Midbrain (tissue), 1 donor: ENCODE results near the gene TM4SF1.
"Not testable (repeated sequence)": the region's sequence is repeated elsewhere in the genome, so short reads cannot be mapped to it uniquely, and the experiment has no call there.

Experiments
- DNase-seq: peaks from one replicate; lab custom pipeline; 2025; lab: John Stamatoyannopoulos, UW

The TM4SF1 gene

DNA sequence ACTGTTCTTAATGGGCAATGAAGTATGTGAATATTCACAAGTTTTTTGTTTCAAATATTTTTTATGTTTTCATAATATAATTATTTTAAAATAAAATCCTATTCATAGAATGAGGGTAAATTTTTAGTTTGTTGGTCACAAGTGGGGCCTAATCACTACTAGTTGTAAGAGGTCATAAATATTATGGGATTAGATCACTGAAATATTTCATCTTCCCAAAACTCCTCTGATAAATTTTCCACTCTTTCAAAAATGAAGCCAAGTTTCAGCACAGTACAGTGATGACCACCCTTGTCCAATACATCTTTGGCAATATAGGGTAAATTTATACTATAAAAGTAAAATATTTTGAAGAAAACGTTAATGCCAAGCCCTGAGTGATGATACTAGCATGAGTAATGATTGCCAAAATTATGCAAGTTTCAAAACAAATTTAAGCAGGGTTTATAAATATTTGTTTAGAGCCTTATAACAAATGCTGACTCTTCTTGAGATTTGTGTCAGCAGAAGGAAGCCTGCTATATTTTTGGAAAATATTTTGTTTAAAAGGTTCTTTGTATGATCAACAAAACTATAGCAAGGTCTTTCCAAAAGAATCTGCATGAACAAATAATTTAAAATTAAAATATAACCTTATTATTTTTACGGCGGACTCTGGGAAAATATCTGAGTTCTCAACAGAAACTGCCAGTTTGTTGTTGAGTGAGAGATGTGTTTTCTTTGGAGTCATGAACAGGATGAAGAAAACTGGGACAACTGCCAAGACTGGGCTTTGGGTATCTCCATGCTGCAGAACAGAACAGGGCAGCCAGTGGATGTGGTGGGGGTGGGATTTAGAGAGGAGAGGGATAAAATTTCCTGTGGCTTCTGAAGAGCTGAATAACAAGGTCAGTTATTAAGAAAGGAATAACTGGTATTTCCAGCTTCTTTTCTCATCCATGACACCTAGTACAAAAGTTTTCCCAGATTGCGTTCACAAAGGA lies 17.9 kb upstream of the TM4SF1 start:
- peak; percentile 29 for DNase-seq

GRCh38 chr3:149393345-149394160 lies 16.1 kb upstream of the TM4SF1 start:
- peak; percentile 32 for DNase-seq

DNA sequence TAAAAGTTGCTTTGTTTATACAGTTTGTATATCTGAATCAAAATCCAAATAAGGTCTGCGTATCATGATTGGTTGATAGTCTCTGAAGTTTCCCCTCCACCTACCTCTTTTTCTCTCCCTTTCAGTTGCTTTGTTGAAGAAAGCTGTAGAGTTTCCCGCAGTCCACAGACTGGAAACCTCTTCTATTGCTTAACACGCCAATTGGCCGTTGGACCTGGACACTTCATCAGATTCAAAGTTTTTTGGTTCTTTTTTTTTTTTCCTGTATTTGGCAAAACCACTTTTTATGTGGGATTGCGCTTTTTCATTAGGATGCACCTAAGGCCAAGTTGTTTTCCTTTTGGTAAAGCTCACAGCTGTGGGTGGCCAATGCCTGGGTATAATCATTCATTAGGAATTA lies 14.5 kb upstream of the TM4SF1 start:
- no peak for DNase-seq

GRCh38 chr3:149390772-149391212 lies 13.3 kb upstream of the TM4SF1 start:
- DNase-seq: no peak

- no peak for DNase-seq
Measured at GRCh38 chr3:149390294-149390693, 12.8 kb upstream of the TM4SF1 start.

DNA sequence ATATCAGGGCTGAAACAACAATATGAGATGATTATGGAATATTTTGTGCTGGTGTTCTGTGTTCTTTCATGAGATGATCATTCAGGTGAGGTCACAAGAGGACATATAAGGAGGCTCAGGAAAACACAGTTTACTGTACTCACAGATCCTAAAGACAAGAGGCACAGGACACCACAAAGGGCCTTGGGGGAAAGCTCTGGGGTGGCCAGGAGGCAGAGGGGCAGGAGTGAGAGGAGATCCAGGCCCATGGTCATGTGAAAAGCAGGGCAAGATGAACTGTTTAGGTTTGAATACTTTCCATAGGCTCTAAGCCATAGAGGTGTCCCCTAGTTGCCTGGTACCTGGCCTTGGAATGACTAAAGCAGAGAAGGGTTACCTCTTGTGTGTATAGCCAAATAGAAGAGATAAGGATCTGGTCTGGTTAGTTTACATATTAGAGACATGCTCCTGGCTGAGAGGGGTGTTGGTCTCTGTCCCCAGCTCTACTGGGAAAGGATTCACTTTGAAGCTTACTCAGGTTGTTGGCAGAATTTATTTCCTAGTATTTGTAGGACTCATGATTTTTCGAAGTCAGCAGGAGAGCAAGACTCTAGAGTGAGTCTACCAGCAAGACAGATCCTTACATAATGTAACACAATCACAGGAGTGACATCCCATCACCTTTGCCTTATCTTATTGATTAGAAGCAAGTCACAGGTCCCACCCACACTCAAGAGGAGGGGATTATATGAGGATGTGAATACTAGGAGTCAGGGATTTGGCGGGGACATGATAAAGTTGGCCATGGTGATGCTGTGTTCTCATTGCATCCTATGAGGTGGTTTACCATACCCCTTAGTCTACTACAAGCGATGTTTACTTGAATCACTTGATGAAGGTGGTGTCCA lies 11.3 kb upstream of the TM4SF1 start:
- no peak for DNase-seq

GRCh38 chr3:149388001-149388440 lies 10.6 kb upstream of the TM4SF1 start:
- no peak for DNase-seq

DNA sequence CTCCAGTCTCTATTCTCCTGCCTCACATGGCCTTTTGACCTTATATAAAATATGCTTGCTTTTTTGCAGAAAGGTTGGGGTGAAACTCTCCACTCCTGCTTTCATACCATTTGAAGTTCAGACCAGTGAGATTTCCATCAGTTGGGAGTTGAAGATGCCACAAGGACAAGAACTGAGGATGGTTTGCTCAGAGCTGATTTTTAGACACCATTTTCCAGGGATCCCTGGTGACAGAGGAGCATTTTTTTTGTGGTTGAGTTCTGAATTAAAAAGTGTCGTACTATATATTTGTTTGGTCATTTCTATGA lies 8.8 kb upstream of the TM4SF1 start:
- no peak for DNase-seq

DNA sequence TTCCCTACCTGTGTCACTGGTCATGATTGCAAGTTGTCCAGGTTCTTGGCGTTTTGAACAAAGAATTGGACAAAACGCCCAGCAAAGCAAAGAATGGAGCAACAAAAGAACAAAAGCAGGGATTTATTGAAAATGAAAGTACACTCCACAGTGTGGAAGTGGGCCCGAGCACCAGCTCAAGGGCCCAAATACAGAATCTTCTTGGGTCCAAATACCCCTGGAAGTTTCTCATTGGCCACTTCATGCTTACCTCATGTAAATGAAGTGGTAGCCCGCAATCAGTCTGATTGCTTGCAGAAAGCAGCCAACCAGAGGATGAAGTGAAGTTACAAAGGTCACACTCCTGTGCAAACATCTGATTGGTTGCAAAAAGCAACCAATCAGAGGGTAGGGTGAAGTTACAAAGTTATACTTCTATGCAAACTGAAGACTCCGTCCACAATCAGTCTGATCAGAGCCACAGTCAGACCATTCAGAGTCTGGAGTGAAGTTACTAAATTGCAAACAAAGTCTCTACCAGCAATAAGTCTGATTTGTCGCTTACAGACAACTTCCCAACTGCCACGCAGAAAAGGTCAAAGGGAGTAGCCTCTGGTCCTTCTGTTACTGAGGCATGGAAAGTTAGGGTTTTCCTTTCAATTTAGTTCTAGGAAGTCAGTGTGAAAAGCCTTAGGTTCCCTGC lies 8.3 kb upstream of the TM4SF1 start:
- DNase-seq: no peak

DNA sequence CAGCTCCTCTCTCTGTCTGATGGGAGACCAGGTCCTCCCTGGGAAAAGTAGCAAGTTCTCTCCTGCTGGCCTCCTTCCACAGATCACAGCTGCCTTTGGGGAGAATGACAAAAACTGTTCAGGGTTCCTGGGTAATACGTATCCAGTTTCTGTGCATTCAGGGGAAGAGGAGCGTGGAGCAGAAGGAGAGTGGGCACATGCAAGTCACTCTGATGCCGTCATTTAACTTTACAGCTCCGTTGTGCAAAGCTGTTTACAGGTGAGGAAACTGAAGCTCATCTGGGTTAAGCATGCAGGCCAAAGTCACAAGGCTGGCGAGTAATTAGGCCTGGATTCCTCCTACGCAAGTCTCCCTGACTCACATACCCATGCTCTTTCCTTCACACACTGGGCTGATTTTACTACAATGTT lies 7.5 kb upstream of the TM4SF1 start:
- DNase-seq: no peak

DNA sequence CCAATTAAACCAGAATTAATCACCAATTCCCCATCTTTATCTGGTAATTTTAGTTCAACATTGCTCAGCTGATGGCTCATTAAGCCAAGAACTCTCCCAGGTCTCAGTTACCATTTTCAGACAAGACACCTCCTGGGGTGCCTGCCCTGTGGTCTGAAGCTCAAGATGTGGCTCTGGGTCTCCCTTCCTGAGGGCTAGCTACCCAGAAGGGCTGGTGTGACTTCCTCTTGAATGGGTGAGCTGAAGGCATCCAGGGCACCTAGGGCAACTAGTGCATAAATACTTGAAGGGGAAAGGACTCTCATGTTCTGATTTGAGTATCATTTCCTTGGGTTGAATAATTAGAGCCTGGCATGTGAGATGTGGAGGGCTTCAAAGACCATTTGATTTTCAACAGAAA lies 6.7 kb upstream of the TM4SF1 start:
- no peak for DNase-seq

DNA sequence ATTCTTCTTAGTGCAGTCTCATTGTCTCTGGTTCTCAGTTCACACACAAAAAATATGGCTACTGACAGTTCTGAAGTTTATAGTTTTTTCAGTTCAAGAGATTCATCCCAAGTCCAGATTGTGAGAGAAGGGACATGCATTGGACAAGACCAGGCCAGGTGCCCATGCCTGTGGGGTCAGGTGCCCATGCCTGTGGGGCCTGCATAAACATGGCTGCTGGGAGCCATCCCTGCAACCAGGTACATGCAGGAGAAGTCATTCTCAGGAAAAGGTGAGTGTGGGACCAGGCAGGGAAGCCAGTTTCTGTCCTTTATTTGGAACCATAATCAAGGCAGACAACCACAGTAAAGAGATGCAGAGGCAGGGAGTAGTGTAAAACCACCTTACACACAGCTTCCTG lies 6.3 kb upstream of the TM4SF1 start:
- DNase-seq: no peak

DNA sequence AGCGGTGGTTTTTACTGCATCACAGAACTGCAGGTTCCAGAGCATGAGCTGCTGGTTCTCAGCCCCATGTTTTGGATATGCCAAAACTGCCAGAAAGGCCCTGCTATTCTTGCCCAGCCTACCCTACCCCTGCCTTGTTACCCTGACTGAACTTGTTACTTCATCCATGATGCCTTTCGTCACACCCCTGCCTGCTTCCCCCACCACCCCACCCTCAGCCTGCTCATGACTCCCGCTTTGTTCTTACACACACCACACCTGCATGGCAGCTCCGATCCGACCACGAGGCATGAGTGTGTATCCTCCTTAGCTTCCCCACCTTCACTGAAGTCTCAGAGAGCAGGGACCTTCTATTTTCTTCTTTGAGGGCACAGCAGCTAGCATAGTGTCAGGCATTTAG lies 5.1 kb upstream of the TM4SF1 start:
- DNase-seq: no peak

- DNase-seq: no peak
Measured at GRCh38 chr3:149382101-149382467, 4.6 kb upstream of the TM4SF1 start.

DNA sequence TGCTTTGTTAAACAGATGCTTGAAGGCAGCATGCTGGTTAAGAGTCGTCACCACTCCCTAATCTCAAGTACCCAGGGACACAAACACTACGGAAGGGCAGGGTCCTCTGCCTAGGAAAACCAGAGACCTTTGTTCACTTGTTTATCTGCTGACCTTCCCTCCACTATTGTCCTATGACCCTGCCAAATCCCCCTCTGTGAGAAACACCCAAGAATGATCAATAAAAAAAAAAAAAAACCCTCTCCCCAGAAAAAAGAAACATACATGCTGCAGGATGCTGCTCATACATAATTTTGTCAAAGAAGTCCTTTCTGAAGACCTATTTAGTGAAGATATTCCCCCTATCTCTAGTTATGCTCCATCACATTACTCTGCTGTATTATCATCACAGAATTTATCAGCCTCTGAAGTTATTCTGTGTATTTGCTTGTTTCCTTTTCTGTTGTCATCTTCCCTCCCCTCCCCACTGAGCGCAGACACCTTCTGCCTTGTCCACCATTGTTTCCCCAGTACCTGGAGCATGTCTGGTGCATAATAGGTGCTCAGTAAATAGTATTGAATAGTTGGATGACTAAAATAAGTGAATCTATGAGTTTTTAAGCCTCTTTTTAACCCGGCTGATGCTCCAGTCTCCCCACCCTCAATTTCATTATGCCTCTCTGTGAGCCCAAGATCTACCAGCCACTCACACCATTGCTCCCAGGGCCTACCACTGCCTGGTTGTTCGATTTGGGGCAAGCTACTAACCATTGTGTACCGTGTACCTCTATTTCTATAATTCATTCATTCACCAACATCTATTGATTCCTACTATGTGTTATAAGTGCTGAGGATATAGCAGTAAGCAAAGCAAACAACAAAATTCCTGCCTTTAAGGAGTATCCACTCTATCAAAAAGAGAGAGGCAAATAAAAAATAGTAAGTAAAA lies 4.0 kb upstream of the TM4SF1 start:
- DNase-seq: no peak

- DNase-seq: not testable (repeated sequence)
Measured at GRCh38 chr3:149380220-149380619, 2.8 kb upstream of the TM4SF1 start.

GRCh38 chr3:149378478-149379309 lies 1.2 kb upstream of the TM4SF1 start:
- DNase-seq: no peak

DNA sequence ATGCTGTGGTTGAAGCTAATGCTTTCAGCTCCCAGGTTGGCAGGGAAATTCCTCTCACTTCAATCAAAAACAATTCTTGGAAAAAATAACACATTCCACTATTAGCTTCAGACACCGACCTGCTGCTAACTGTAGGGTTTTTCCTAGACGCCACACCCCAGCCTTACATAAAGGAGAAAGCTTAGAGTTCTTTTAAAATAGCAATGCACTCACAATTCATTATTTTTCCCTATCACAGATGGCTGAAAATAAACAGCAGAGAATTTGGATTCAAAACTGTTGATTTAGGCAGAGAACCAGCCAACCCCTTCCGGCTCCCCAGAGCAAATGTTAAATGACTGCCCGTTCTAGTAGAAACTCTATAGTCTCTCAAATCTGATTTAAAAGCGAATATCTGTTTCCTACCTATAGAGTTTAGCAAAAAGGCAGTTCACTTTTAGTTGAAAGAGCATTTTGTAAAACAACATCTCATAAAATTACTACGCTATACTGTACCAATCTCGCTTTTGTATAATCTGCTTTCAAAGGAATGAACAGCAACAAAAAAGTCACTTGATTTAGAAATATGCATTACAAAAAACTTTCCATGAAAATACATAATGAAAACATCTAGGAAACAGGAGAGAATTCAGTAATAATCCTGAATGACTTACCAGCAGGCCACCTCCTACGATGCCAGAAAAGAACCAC lies 586 bp downstream of the TM4SF1 start:
- DNase-seq: no peak
